Right atrium auricular region (tissue), 2 donors: ENCODE data around the gene CYGB. TPM values are rescaled to one million over a fixed set of nuclear protein-coding genes. Genes with fewer than 3 reads are reported as not detected.

Experiments
- DNase-seq: peaks from one replicate; pipeline ENCODE4 v3.0.0-alpha.2; 2019; ENCODE audit warnings: low spot score
- H3K27ac ChIP-seq, 2 donors: fragments of 200-600 bp; sonication (generic); 1 replicate in 1 of 2; 2 replicates in 1 of 2; pipeline ENCODE4 v1.5.1; 2016 to 2019
- H3K27me3 ChIP-seq, 2 donors: fragments of 200-600 bp; sonication (generic); one replicate each; pipeline versions ENCODE4 v1.5.1 to v1.6.0; 2017 to 2019
- H3K36me3 ChIP-seq: fragments of 200-600 bp; sonication (generic); one replicate; pipeline ENCODE4 v1.5.1; 2016
- H3K4me1 ChIP-seq, 2 donors: fragments of 200-600 bp; sonication (generic); one replicate each; pipeline versions ENCODE4 v1.5.1 to v1.6.0; 2017 to 2019
- H3K4me3 ChIP-seq, 2 donors: fragments of 200-600 bp; sonication (generic); 1 replicate in 1 of 2; 2 replicates in 1 of 2; pipeline ENCODE4 v1.5.1; 2017 to 2019; ENCODE audit warnings: mild to moderate bottlenecking in 1 of 2, moderate library complexity in 1 of 2
- H3K9me3 ChIP-seq, 2 donors: fragments of 200-600 bp; sonication (generic); one replicate each; pipeline ENCODE4 v1.5.1; 2019
- CTCF ChIP-seq, 2 donors: fragments of 200-600 bp; sonication (generic); IDR thresholded peaks; one replicate each; pipeline ENCODE4 v1.5.1; 2019; ENCODE audit warnings: antibody characterized with exemption in 2 of 2
- total RNA-seq, 2 donors: library from RNA; depleted of rRNA; stranded (reverse); fragments of >200 nt; gene quantifications; one replicate each; pipeline ENCODE4 v1.1.0, GENCODE V29; 2016

Gene CYGB
- total RNA-seq, 2 donors from 2014 or later, result 23.0 to 48.7 TPM

DNA sequence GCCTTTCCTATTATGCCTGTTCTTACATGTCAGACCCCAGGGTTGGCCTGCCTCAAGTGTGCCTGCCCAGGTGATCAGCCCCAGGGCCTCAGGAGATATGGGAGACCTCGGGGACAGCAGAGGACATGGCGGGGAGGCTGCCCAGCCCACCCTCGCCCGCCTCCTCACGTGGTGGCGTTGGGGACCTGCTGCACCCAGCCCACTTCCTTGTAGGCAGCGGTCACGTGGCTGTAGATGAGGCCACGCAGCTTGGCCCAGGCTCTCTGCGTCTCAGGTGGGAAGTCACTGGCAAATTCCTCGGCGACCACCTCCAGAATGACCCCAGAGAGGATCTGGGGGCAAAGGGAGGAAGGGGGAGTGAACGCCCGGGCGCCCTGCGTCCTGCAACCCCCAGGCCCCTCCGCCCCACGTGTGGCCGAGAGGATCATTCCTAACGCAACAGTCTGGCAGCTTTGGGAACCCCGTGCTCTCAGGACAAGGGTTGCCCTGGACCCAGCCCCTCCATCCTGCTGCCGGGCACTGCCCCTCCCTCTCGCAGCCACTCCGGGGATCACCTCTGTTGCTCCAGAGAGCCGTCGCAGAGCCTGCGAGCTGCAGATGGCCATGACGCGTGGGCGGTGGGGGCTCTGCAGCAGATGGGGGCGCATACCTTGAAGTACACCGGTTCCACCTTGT, 6.6 kb downstream of the CYGB start:
- Histone ChIP-seq H3K27me3 (no peaks in the 10 kb centered on the region), H3K4me1 (peaks cover 0 to 67% of the 10 kb centered on the region in 2 donors)
- no peak for DNase-seq

DNA sequence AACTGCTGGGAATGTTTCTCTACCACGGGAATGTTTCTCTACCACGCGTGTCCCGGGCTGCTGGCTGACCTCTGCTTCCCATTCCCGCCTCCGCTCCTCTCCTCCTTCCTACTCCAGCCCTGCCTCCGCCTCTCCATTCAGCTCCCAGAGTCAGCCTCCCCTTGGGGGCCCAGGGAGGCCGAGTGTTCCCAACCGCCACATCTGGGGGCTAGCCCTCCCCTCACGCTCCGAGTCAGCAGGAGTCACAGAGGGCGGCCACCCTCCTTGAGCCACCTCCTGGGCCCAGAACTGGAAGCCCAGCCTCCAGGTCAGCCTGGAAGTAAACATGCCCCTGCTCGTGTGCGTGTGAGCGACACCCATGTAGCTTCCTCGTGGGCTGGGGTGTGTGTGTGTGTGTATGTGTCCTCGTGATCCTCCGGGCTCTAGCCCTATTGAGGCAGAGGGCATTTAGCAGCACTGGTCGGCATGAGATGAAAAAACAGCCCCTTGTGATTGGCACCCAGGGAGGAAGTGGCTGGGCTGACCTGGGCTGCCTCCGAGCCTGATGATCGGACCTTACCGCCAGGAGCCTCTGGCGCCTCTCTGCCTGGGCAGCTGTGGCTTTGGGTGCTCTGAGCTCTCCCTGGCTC, 7.3 kb downstream of the CYGB start:
- Histone ChIP-seq H3K27ac (peak overlapping the region; percentile 94), H3K36me3 (peaks cover 8% of the 10 kb centered on the region), H3K4me1 (peaks cover 0 to 64% of the 10 kb centered on the region in 2 donors), H3K4me3 (no peak overlapping the region), H3K27me3 (no peaks in the 10 kb centered on the region), H3K9me3 (no peaks in the 10 kb centered on the region)
- DNase-seq, result peak; percentile 92
- no peak for TF ChIP-seq CTCF (IDR thresholded peaks at IDR 0.05)

More for the DNA sequence above, 6.6 kb downstream of the CYGB start:
- peaks cover 8% of the 10 kb centered on the region for H3K36me3 ChIP-seq
- peak overlapping the region; percentile 94 for H3K27ac ChIP-seq
- TF ChIP-seq CTCF (IDR thresholded peaks at IDR 0.05), result no peak
- no peaks in the 10 kb centered on the region for H3K9me3 ChIP-seq
- no peak overlapping the region for H3K4me3 ChIP-seq

DNA sequence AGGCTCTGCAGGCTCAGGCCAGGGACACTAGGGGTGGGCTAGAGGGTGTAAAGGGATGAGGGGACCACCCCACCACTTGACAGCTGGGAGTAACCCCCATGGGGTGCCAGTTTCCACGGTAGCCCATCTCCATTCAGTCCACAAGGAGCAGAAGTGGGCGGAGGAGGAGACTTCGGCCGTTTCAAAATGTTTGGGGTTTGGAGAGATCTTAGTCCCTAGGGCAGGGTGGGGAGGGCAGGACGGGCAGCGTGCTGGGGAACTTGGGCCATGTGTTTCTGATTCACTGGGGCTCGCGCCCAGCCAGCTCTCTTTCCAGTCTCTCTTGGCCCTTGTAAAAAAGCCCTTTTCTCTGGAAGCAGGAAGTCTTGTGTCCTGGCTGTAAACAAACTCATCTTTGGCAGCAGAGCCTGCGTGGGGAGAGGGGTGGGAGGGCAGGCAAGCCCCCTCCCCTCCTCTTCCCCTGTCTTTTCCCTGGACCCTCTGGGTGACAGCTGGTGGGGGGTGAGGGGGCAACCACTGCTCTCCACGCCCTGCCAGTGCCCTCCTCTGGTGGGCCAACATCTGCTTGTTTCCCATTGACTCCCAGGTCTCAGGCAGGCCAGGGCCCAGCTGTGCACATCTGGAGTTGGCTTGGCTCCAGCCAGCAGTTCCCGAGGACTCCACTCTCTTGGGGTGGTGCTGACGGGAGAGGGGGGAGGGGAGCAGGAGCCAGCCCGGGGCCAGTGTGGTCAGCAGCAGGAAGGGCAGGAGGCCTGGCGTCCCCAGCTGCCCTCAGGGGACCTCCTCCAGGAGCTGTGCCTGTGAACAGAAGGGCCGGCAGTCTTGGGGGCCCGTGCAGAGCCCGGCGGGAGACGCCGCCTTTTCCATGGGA, 8.1 kb downstream of the CYGB start:
- Histone ChIP-seq H3K4me1 (peaks cover 0 to 64% of the 10 kb centered on the region in 2 donors), H3K4me3 (no peak overlapping the region), H3K27me3 (no peaks in the 10 kb centered on the region), H3K36me3 (peaks cover 8% of the 10 kb centered on the region), H3K9me3 (no peaks in the 10 kb centered on the region), H3K27ac (peak overlapping the region; percentile 94)
- DNase-seq, result peak; percentile 96
- TF ChIP-seq CTCF (IDR thresholded peaks at IDR 0.05), result no peak

DNA sequence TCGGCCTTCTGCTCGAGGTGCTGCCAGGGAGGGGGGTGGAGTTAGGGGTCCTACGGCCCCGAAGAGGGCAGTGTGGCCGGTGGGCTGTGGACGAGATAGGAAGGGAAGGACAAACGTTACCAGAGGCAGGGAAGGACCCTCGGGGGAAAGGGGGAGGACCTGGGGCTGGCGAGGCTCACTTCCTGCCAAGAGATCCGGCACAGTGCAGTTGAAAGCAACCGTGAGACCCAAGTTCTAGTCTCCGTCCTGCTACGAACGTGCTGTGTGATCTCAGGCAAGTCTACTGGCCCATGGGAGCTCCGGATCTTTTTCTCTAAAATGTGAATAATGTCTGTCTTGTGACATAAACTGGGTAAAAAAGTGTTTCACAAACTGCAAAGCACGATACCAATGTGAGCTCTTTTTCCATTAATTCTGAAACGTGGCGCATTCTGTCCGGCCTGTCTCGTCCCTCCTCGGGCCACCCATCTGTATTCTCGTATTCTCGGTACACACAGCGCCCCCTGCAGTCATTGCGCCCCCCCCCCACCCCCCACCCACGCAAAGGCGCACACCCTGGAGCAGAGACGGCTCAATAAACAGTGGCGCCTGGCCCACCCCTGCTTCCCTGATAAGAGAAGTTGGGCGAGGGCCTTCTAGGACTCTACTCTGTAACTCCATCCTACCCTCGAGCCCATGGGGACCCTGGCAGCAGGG, 8.8 kb downstream of the CYGB start:
- peak; percentile 91 for DNase-seq
- Histone ChIP-seq H3K4me1 (peaks cover 0 to 64% of the 10 kb centered on the region in 2 donors), H3K27me3 (no peaks in the 10 kb centered on the region), H3K9me3 (no peaks in the 10 kb centered on the region), H3K27ac (peak overlapping the region; percentile 94), H3K36me3 (peaks cover 8% of the 10 kb centered on the region), H3K4me3 (peak overlapping the region; percentile 4 to 36)
- peak in 1 of 2 donors; percentile 49 for TF ChIP-seq CTCF (IDR thresholded peaks at IDR 0.05)

- H3K9me3 ChIP-seq, result no peaks in the 10 kb centered on the region
- DNase-seq, result no peak
- H3K36me3 ChIP-seq, result peaks cover 8% of the 10 kb centered on the region
- H3K4me3 ChIP-seq, result peak overlapping the region; percentile 4 to 36
- H3K4me1 ChIP-seq, result peaks cover 0 to 69% of the 10 kb centered on the region in 2 donors
- no peak for TF ChIP-seq CTCF (IDR thresholded peaks at IDR 0.05)
- H3K27ac ChIP-seq, result peak overlapping the region; percentile 94
- H3K27me3 ChIP-seq, result no peaks in the 10 kb centered on the region
These were observed 9.4 kb downstream of the CYGB start for GRCh38 chr17:76528156-76528527.
